ENCODE data around the gene ARMH3. TPM values are rescaled to one million over a fixed set of nuclear protein-coding genes. Genes with fewer than 3 reads are reported as not detected.

Gene ARMH3
- total and polyA plus RNA-seq, 2 experiments from 2014 or later, result 8.7 to 11.1 TPM

GRCh38 chr10:101905251-101905650 is 150.7 kb downstream of the ARMH3 start:
- H3K27me3 Mint-ChIP-seq (ENCODE audit: insufficient read depth, low read depth, poor library complexity), result peaks cover 1% of the 10 kb centered on the region

More at GRCh38 chr10:101905251-101905650, 150.7 kb downstream of the ARMH3 start:
- H2AFZ ChIP-seq, result no peak overlapping the region
- no peaks in the 10 kb centered on the region for H3K79me2 ChIP-seq (replicated peaks; ENCODE audit: insufficient read depth)
- no peak overlapping the region for H3K27ac Mint-ChIP-seq
- H3K4me3 ChIP-seq, result no peak overlapping the region
- H3K36me3 Mint-ChIP-seq (ENCODE audit: low read depth), result no peaks in the 10 kb centered on the region
- H4K20me1 ChIP-seq (replicated peaks; ENCODE audit: insufficient read depth), result no peaks in the 10 kb centered on the region
- DNase-seq (ENCODE audit: low spot score), result no peak
- TF ChIP-seq JUNB (IDR thresholded peaks at IDR 0.05; ENCODE audit: unreplicated experiment) (no peak), ZNF462 (CRISPR knock-in tag; IDR thresholded peaks at IDR 0.05) (no peak), STAT1 (IDR thresholded peaks at IDR 0.05; ENCODE audit: unreplicated experiment) (no peak), EZH2 (IDR thresholded peaks at IDR 0.05; ENCODE audit: low read depth, unreplicated experiment) (no peak), EZH2phosphoT487 (IDR thresholded peaks at IDR 0.05; ENCODE audit: unreplicated experiment) (no peak), POLR2AphosphoS5 (IDR thresholded peaks at IDR 0.05; ENCODE audit: low read depth) (no peak), CREB1 (CRISPR knock-in tag; IDR thresholded peaks at IDR 0.05; ENCODE audit: low read depth) (no peak), NANOG (IDR thresholded peaks at IDR 0.05; ENCODE audit: borderline replicate concordance) (no peak), ZNF114 (CRISPR knock-in tag; IDR thresholded peaks at IDR 0.05) (no peak), ETS1 (IDR thresholded peaks at IDR 0.05) (no peak)
- TF ChIP-seq, protein P1, sequence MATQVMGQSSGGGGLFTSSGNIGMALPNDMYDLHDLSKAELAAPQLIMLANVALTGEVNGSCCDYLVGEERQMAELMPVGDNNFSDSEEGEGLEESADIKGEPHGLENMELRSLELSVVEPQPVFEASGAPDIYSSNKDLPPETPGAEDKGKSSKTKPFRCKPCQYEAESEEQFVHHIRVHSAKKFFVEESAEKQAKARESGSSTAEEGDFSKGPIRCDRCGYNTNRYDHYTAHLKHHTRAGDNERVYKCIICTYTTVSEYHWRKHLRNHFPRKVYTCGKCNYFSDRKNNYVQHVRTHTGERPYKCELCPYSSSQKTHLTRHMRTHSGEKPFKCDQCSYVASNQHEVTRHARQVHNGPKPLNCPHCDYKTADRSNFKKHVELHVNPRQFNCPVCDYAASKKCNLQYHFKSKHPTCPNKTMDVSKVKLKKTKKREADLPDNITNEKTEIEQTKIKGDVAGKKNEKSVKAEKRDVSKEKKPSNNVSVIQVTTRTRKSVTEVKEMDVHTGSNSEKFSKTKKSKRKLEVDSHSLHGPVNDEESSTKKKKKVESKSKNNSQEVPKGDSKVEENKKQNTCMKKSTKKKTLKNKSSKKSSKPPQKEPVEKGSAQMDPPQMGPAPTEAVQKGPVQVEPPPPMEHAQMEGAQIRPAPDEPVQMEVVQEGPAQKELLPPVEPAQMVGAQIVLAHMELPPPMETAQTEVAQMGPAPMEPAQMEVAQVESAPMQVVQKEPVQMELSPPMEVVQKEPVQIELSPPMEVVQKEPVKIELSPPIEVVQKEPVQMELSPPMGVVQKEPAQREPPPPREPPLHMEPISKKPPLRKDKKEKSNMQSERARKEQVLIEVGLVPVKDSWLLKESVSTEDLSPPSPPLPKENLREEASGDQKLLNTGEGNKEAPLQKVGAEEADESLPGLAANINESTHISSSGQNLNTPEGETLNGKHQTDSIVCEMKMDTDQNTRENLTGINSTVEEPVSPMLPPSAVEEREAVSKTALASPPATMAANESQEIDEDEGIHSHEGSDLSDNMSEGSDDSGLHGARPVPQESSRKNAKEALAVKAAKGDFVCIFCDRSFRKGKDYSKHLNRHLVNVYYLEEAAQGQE (IDR thresholded peaks at IDR 0.05; ENCODE audit: unreplicated experiment), result no peak
- TF ChIP-seq, protein P2, sequence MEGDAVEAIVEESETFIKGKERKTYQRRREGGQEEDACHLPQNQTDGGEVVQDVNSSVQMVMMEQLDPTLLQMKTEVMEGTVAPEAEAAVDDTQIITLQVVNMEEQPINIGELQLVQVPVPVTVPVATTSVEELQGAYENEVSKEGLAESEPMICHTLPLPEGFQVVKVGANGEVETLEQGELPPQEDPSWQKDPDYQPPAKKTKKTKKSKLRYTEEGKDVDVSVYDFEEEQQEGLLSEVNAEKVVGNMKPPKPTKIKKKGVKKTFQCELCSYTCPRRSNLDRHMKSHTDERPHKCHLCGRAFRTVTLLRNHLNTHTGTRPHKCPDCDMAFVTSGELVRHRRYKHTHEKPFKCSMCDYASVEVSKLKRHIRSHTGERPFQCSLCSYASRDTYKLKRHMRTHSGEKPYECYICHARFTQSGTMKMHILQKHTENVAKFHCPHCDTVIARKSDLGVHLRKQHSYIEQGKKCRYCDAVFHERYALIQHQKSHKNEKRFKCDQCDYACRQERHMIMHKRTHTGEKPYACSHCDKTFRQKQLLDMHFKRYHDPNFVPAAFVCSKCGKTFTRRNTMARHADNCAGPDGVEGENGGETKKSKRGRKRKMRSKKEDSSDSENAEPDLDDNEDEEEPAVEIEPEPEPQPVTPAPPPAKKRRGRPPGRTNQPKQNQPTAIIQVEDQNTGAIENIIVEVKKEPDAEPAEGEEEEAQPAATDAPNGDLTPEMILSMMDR (conservative IDR thresholded peaks at IDR 0.05; ENCODE audit: low read depth in 2 of 2), result no peak
- peaks cover 35% of the 10 kb centered on the region for H3K4me1 Mint-ChIP-seq
- H3K27me3 ChIP-seq (ENCODE audit: insufficient read depth), result no peaks in the 10 kb centered on the region
- no peak overlapping the region for H3K4me2 ChIP-seq
- no peaks in the 10 kb centered on the region for H3K9me2 ChIP-seq (ENCODE audit: insufficient read depth)
- no peaks in the 10 kb centered on the region for H3K36me3 ChIP-seq (ENCODE audit: insufficient read depth)
- no peaks in the 10 kb centered on the region for H3K9me3 Mint-ChIP-seq
- peaks cover 27% of the 10 kb centered on the region for H3K4me1 ChIP-seq (ENCODE audit: insufficient read depth)
- no peak overlapping the region for H3K27ac ChIP-seq (ENCODE audit: low read depth)
- no peaks in the 10 kb centered on the region for H3F3A ChIP-seq (replicated peaks; ENCODE audit: low read depth)
- ATAC-seq, result no peak
- H3K4me3 Mint-ChIP-seq, result no peak overlapping the region
